OCI-M2 (cell line): Measurements from ENCODE around the gene CDCA5.
A peak's percentile ranks its signal among the peaks of the same experiment; 100 is the strongest.

ENCODE experiments used
- DNase-seq: peaks from one replicate; lab custom pipeline; 2025; ENCODE audit not compliant: unreplicated experiment; lab: John Stamatoyannopoulos, UW

The CDCA5 gene

GRCh38 chr11:65047581-65048422 lies 36.0 kb downstream of the CDCA5 start:
- no peak for DNase-seq

GRCh38 chr11:65045728-65046127 lies 38.1 kb downstream of the CDCA5 start:
- no peak for DNase-seq

GRCh38 chr11:65045061-65045460 lies 38.8 kb downstream of the CDCA5 start:
- DNase-seq = no peak

- DNase-seq = no peak
Measured at GRCh38 chr11:65043881-65044501, 39.8 kb downstream of the CDCA5 start.

GRCh38 chr11:65042891-65043290 lies 40.9 kb downstream of the CDCA5 start:
- DNase-seq = no peak

- DNase-seq = peak; percentile 68
Measured at GRCh38 chr11:65040847-65041622, 42.8 kb downstream of the CDCA5 start, which contains the start of gene SAC3D1. TSS of gene SAC3D1 (plus strand) at chr11:65041210. CDS start at chr11:65041293, 83 bp downstream.

GRCh38 chr11:65040520-65040846 lies 43.4 kb downstream of the CDCA5 start:
- DNase-seq = no peak

GRCh38 chr11:65036931-65037330 lies 46.9 kb downstream of the CDCA5 start:
- DNase-seq = no peak

GRCh38 chr11:65035579-65035978 lies 48.3 kb downstream of the CDCA5 start:
- DNase-seq = no peak

GRCh38 chr11:65034423-65034822 lies 49.4 kb downstream of the CDCA5 start:
- no peak for DNase-seq

GRCh38 chr11:65032216-65032615 lies 51.6 kb downstream of the CDCA5 start:
- no peak for DNase-seq
